A549 (cell line): ENCODE measurements around the gene GIT1.

Source experiments
- CBX2 ChIP-seq: fragments of 200-600 bp; sonication (generic); IDR thresholded peaks from 2 replicates; pipeline ENCODE4 v1.6.1; 2016; ENCODE audit warnings: low read depth, mild to moderate bottlenecking, borderline replicate concordance
- CTCF ChIP-seq: fragments of >200 bp; sonication (Bioruptor Twin); formaldehyde crosslinking; IDR thresholded peaks from 3 replicates; pipeline ENCODE4 v1.5.1; 2016
- EP300 ChIP-seq, 2 experiments: fragments of >200 bp; sonication (Bioruptor Twin); formaldehyde crosslinking; IDR thresholded peaks; 2 replicates in 1 of 2; 3 replicates in 1 of 2; pipeline ENCODE4 v1.6.1; 2016 to 2017
- HES2 ChIP-seq: fragments of >200 bp; sonication (Bioruptor Twin); formaldehyde crosslinking; IDR thresholded peaks from 2 replicates; pipeline ENCODE4 v1.6.1; 2016
- MYC ChIP-seq: IDR thresholded peaks from 2 replicates; pipeline ENCODE4 v1.6.1; 2012; ENCODE audit warnings: mild to moderate bottlenecking, inconsistent platforms, low read length, improper control_type of control experiment, borderline replicate concordance
- NFE2L2 ChIP-seq: fragments of 150-350 bp; conservative IDR thresholded peaks from 2 replicates; pipeline ENCODE4 v1.6.1; 2014; ENCODE audit warnings: low read length
- POLR2A ChIP-seq: IDR thresholded peaks from 2 replicates; pipeline ENCODE4 v1.6.1; 2012; ENCODE audit warnings: mild to moderate bottlenecking, low read length

GRCh38 chr17:29568331-29569244, 20.9 kb downstream of the GIT1 start, which contains the start of gene TP53I13:
- TF ChIP-seq HES2 (no peak), CTCF (no peak), EP300 (IDR thresholded peaks at IDR 0.05) (no peak), POLR2A (peak; percentile 81), NFE2L2 (no peak), MYC (no peak), CBX2 (no peak)
